ENCODE measurements around the gene OBSL1. TPM values are rescaled to one million over a fixed set of nuclear protein-coding genes. Genes with fewer than 3 reads are reported as not detected.

OBSL1 gene
- total and polyA plus RNA-seq, 2 donors (not counting 3 experiments of a cell fraction or from before 2014, with no cell fraction given): 16.7 to 20.7 TPM

DNA sequence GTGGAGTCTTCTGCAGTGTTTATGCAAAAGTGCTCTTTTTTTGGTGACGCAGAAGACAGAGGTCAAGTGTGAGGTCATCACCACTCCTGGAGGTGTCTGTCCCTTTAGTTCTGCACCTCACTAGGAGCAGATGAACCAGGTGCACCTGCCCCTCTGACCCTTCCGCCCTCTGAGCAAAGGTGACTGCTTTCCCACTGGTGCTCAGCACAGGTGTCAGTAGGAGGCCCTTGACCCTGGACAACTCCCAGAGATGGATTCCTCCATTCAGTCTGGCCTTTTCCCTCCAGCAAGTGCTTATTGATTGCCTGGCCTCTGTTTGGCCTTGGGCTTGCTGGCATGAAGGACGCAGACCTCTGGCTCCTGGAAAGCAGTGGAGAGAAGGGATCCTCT lies 47.4 kb upstream of the OBSL1 start:
- Histone ChIP-seq H3K79me2 (ENCODE audit: control insufficient read depth, insufficient read depth, low read length) (no peaks in the 10 kb centered on the region), H3K9me1 (replicated peaks; ENCODE audit: control insufficient read depth, extremely low read depth, insufficient read depth, low read length) (no peaks in the 10 kb centered on the region), H3K4me1 (ENCODE audit: control insufficient read depth, extremely low read depth, insufficient read depth, low read length) (no peaks in the 10 kb centered on the region), H3K4me3 (replicated peaks in 1 of 3; ENCODE audit: insufficient read depth in 1 of 3, low read depth in 1 of 3, low read length in 3 of 3) (no peak overlapping the region), H3K27ac (ENCODE audit: insufficient read depth, low read depth, low read length) (no peak overlapping the region), H3K36me3 (ENCODE audit: control insufficient read depth in 2 of 2, extremely low read depth in 1 of 2, insufficient read depth in 2 of 2, low read length in 2 of 2) (peaks cover 0 to 9% of the 10 kb centered on the region in 2 experiments), H3K9me3 (replicated peaks; ENCODE audit: control insufficient read depth, insufficient read depth, low read length) (no peaks in the 10 kb centered on the region), H3K27me3 (ENCODE audit: control insufficient read depth in 2 of 2, insufficient read depth in 2 of 2, low read length in 2 of 2) (peaks cover 0 to 5% of the 10 kb centered on the region in 2 experiments), H2AFZ (ENCODE audit: low read depth, low read length) (no peak overlapping the region), H3K4me2 (ENCODE audit: insufficient read depth, low read length) (no peak overlapping the region), H4K20me1 (replicated peaks; ENCODE audit: control insufficient read depth, extremely low read depth, insufficient read depth, low read length) (no peaks in the 10 kb centered on the region), H3K9ac (replicated peaks; ENCODE audit: extremely low read depth, insufficient read depth, low read length) (no peak overlapping the region)
- FAIRE-seq (no peak), DNase-seq (ENCODE audit: low read depth, low spot score) (no peak)
- CTCF ChIA-PET: no interaction called here
- POLR2A ChIA-PET: no interaction called here
- BruUV-seq (replicated peaks): no TSS peak
- intact Hi-C loops (cut with micrococcal nuclease): no loop called here
- TF ChIP-seq, protein P1, sequence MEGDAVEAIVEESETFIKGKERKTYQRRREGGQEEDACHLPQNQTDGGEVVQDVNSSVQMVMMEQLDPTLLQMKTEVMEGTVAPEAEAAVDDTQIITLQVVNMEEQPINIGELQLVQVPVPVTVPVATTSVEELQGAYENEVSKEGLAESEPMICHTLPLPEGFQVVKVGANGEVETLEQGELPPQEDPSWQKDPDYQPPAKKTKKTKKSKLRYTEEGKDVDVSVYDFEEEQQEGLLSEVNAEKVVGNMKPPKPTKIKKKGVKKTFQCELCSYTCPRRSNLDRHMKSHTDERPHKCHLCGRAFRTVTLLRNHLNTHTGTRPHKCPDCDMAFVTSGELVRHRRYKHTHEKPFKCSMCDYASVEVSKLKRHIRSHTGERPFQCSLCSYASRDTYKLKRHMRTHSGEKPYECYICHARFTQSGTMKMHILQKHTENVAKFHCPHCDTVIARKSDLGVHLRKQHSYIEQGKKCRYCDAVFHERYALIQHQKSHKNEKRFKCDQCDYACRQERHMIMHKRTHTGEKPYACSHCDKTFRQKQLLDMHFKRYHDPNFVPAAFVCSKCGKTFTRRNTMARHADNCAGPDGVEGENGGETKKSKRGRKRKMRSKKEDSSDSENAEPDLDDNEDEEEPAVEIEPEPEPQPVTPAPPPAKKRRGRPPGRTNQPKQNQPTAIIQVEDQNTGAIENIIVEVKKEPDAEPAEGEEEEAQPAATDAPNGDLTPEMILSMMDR (IDR thresholded peaks at IDR 0.05; ENCODE audit: extremely low read depth in 1 of 2, insufficient read depth in 1 of 2, low read depth in 1 of 2, low read length in 2 of 2): no peak
- TF ChIP-seq JUN (IDR thresholded peaks at IDR 0.05; ENCODE audit: borderline replicate concordance, insufficient read depth, insufficient read length, low read depth): no peak
- TF ChIP-seq POLR2AphosphoS5 (IDR thresholded peaks at IDR 0.05; ENCODE audit: insufficient read depth, low read depth, low read length): no peak
- TF ChIP-seq POLR2A (IDR thresholded peaks at IDR 0.05; ENCODE audit: low read depth, low read length): no peak
- TF ChIP-seq, protein P2, sequence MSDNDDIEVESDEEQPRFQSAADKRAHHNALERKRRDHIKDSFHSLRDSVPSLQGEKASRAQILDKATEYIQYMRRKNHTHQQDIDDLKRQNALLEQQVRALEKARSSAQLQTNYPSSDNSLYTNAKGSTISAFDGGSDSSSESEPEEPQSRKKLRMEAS (IDR thresholded peaks at IDR 0.05; ENCODE audit: insufficient read depth, insufficient read length): no peak
- dilution Hi-C loops (cut with MboI; ENCODE audit: extremely low pct_ligation_motif_present, low sequenced_read_pairs): no loop called here

DNA sequence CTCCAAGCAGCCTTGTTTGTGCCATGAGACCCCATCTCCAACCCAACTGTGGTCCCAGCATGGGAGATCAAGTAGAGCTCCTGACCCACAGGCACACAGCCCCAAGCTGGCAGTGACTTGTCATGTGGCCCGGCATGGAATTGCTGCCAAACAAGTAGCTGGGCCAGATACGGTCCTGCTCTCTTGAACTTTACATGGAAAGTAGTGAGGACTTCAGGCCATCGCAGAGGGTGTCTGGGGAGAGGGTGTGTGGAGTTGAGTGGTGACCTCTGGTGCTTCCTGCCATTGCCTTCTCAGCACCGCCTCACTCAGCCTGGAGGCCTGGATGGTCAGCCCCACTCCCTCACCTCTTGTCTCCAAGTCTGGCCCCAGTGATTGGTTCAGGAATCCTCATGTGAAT lies 45.2 kb upstream of the OBSL1 start:
- intact Hi-C loops (cut with micrococcal nuclease): no loop called here
- Histone ChIP-seq H3K36me3 (ENCODE audit: control insufficient read depth in 2 of 2, extremely low read depth in 1 of 2, insufficient read depth in 2 of 2, low read length in 2 of 2) (peaks cover 0 to 11% of the 10 kb centered on the region in 2 experiments), H3K27ac (ENCODE audit: insufficient read depth, low read depth, low read length) (no peak overlapping the region), H3K4me3 (replicated peaks in 1 of 3; ENCODE audit: insufficient read depth in 1 of 3, low read depth in 1 of 3, low read length in 3 of 3) (no peak overlapping the region), H4K20me1 (replicated peaks; ENCODE audit: control insufficient read depth, extremely low read depth, insufficient read depth, low read length) (no peaks in the 10 kb centered on the region), H3K4me1 (ENCODE audit: control insufficient read depth, extremely low read depth, insufficient read depth, low read length) (no peaks in the 10 kb centered on the region), H3K9ac (replicated peaks; ENCODE audit: extremely low read depth, insufficient read depth, low read length) (no peak overlapping the region), H2AFZ (ENCODE audit: low read depth, low read length) (no peak overlapping the region), H3K79me2 (ENCODE audit: control insufficient read depth, insufficient read depth, low read length) (no peaks in the 10 kb centered on the region), H3K4me2 (ENCODE audit: insufficient read depth, low read length) (no peak overlapping the region), H3K9me3 (replicated peaks; ENCODE audit: control insufficient read depth, insufficient read depth, low read length) (no peaks in the 10 kb centered on the region), H3K27me3 (ENCODE audit: control insufficient read depth in 2 of 2, insufficient read depth in 2 of 2, low read length in 2 of 2) (peaks cover 0 to 1% of the 10 kb centered on the region in 2 experiments), H3K9me1 (replicated peaks; ENCODE audit: control insufficient read depth, extremely low read depth, insufficient read depth, low read length) (no peaks in the 10 kb centered on the region)
- POLR2A ChIA-PET: no interaction called here
- CTCF ChIA-PET: interaction anchor here (0.6 to 1.7 kb wide), 3 partner anchors 12 to 87 kb away, joined by 3 read pairs; no protein-coding TSS in a partner anchor
- BruUV-seq (replicated peaks): no TSS peak
- FAIRE-seq: no peak
- no peak for TF ChIP-seq GATA2 (IDR thresholded peaks at IDR 0.05; ENCODE audit: insufficient read depth, insufficient read length, low read depth, low read length)
- TF ChIP-seq FOS (IDR thresholded peaks at IDR 0.05; ENCODE audit: borderline replicate concordance, insufficient read depth, low read length): no peak
- TF ChIP-seq JUN (IDR thresholded peaks at IDR 0.05; ENCODE audit: borderline replicate concordance, insufficient read depth, insufficient read length, low read depth): no peak
- TF ChIP-seq MYC (IDR thresholded peaks at IDR 0.05; ENCODE audit: low read depth, low read length): no peak
- TF ChIP-seq EZH2 (IDR thresholded peaks at IDR 0.05; ENCODE audit: borderline replicate concordance, low read depth, low read length, severe bottlenecking): no peak
- TF ChIP-seq POLR2AphosphoS5 (IDR thresholded peaks at IDR 0.05; ENCODE audit: insufficient read depth, low read depth, low read length): no peak
- TF ChIP-seq POLR2A (IDR thresholded peaks at IDR 0.05; ENCODE audit: low read depth, low read length): no peak
- TF ChIP-seq, protein P1 (IDR thresholded peaks at IDR 0.05; ENCODE audit: extremely low read depth in 1 of 2, insufficient read depth in 1 of 2, low read depth in 1 of 2, low read length in 2 of 2): no peak
- TF ChIP-seq, protein P2 (IDR thresholded peaks at IDR 0.05; ENCODE audit: insufficient read depth, insufficient read length): no peak
- no peak for DNase-seq (ENCODE audit: low read depth, low spot score)
- dilution Hi-C loops (cut with MboI; ENCODE audit: extremely low pct_ligation_motif_present, low sequenced_read_pairs): no loop called here

Measured in endothelial cell of umbilical vein (primary cell).